GM10266 (cell line): ENCODE measurements around the gene KNTC1.
"Not testable (repeated sequence)": the region's sequence is repeated elsewhere in the genome, so short reads cannot be mapped to it uniquely, and the experiment has no call there.

Experiments
- DNase-seq: peaks from one replicate; pipeline ENCODE4 v3.0.0; 2012; ENCODE audit errors: extremely low spot score
- CTCF ChIP-seq: IDR thresholded peaks from 2 replicates; pipeline ENCODE4 v1.5.1; 2012; ENCODE audit warnings: mild to moderate bottlenecking, low read depth; ENCODE audit not compliant: control insufficient read depth, insufficient read depth; ENCODE audit errors: missing control alignments

Gene KNTC1

GRCh38 chr12:122491991-122492390 lies 35.1 kb upstream of the KNTC1 start:
- TF ChIP-seq CTCF: no peak
- no peak for DNase-seq

GRCh38 chr12:122493222-122493621 lies 33.8 kb upstream of the KNTC1 start:
- not testable (repeated sequence) for DNase-seq

GRCh38 chr12:122495258-122495657 lies 31.8 kb upstream of the KNTC1 start:
- no peak for DNase-seq

GRCh38 chr12:122499991-122500684 lies 26.9 kb upstream of the KNTC1 start:
- TF ChIP-seq CTCF: no peak
- peak; percentile 56 for DNase-seq

More at GRCh38 chr12:122495258-122495657, 31.8 kb upstream of the KNTC1 start:
- no peak for TF ChIP-seq CTCF

- DNase-seq: peak; percentile 94
- peak; percentile 16 for TF ChIP-seq CTCF
Observed at GRCh38 chr12:122500685-122501488, 26.2 kb upstream of the KNTC1 start, which contains the start of gene ZCCHC8. Gene ZCCHC8 (minus strand): TSS chr12:122500932. CDS start chr12:122500840, 92 bp downstream.

GRCh38 chr12:122501489-122501989 lies 25.5 kb upstream of the KNTC1 start:
- peak; percentile 23 for DNase-seq
- TF ChIP-seq CTCF: no peak

- no peak for DNase-seq
- no peak for TF ChIP-seq CTCF
Observed at GRCh38 chr12:122503147-122503751, 23.8 kb upstream of the KNTC1 start.
